Measurements from ENCODE around the gene CEP112.

DNA sequence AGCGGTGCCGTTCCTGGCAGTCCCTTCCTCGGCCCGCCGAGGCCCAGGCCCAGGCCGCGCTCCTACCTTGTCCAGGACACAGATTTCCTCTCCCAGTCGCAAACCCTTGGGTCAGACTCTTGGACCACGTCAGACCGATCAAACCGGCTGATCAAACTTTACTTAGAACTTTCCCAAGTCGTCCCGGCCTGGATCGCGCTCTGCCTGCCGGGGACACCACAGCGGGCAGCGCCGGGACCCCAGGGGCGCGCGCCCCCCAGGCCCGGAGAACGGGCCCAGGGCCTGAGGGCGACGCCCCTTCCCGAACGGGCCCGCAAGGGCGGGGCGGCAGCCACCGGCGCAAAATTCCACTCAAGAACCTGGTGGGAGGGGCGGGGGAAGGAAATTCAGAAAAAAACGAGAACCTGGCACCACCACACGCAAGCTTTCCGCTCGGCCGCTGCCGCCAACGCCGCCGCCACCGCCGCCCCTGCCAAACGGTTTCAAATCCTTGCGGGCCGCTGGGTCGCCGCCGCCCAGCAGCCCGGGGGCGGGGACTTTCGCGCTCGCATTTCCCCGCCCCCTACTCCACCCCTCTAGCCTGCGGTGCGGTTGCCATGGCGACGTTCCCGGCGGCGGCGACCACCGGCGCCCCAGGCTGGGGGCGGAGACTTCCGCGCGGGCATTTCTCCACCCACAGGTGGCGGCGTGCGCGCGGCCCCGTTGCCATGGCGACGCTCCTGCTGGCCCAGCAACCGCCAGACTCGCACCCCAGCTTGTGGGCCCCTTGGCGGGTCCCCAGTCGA lies at the start of gene CEP112:
- TF ChIP-seq, protein P1, sequence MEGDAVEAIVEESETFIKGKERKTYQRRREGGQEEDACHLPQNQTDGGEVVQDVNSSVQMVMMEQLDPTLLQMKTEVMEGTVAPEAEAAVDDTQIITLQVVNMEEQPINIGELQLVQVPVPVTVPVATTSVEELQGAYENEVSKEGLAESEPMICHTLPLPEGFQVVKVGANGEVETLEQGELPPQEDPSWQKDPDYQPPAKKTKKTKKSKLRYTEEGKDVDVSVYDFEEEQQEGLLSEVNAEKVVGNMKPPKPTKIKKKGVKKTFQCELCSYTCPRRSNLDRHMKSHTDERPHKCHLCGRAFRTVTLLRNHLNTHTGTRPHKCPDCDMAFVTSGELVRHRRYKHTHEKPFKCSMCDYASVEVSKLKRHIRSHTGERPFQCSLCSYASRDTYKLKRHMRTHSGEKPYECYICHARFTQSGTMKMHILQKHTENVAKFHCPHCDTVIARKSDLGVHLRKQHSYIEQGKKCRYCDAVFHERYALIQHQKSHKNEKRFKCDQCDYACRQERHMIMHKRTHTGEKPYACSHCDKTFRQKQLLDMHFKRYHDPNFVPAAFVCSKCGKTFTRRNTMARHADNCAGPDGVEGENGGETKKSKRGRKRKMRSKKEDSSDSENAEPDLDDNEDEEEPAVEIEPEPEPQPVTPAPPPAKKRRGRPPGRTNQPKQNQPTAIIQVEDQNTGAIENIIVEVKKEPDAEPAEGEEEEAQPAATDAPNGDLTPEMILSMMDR (optimal IDR thresholded peaks at IDR 0.05 in 1 of 3, IDR thresholded peaks at IDR 0.05 in 1 of 3, conservative IDR thresholded peaks at IDR 0.05 in 1 of 3; ENCODE audit: extremely low read depth in 1 of 3, insufficient read depth in 2 of 3, low read length in 3 of 3): no peak
- no peak for TF ChIP-seq EZH2 (IDR thresholded peaks at IDR 0.05; ENCODE audit: low read length)

All from keratinocyte (primary cell).